Progenitor cell of endocrine pancreas (in vitro differentiated cells): Measurements from ENCODE around the gene ITGB5. TPM values are rescaled to one million over a fixed set of nuclear protein-coding genes. Genes with fewer than 3 reads are reported as not detected.

Experiments used
- DNase-seq: peaks from one replicate; pipeline ENCODE4 v3.0.0; 2021; ENCODE audit warnings: low spot score; ENCODE audit not compliant: unreplicated experiment
- H3K27ac Mint-ChIP-seq: 2 replicates; pipeline ENCODE4 v1.8.0; 2021; ENCODE audit warnings: mild to moderate bottlenecking, moderate library complexity, mixed read lengths
- H3K27me3 Mint-ChIP-seq: 2 replicates; pipeline ENCODE4 v1.8.0; 2021; ENCODE audit warnings: mixed read lengths
- H3K36me3 Mint-ChIP-seq: 2 replicates; pipeline ENCODE4 v1.8.0; 2022; ENCODE audit warnings: mixed read lengths; ENCODE audit not compliant: insufficient read depth
- H3K4me1 Mint-ChIP-seq: 2 replicates; pipeline ENCODE4 v1.8.0; 2021; ENCODE audit warnings: low read depth, mixed read lengths
- H3K4me3 Mint-ChIP-seq: 2 replicates; pipeline ENCODE4 v1.8.0; 2021; ENCODE audit warnings: low read depth, mild to moderate bottlenecking, moderate library complexity, mixed read lengths
- H3K9me3 Mint-ChIP-seq: 2 replicates; pipeline ENCODE4 v1.8.0; 2021; ENCODE audit warnings: low read depth, mixed read lengths
- microRNA-seq: library from miRNA; unstranded; fragments of <30 nt; microRNA quantifications from one replicate; pipeline ENCODE4 v1.1.0, GENCODE V29; 2020; ENCODE audit warnings: borderline number of aligned reads; ENCODE audit not compliant: unreplicated experiment
- total RNA-seq: library from RNA; stranded (reverse); gene quantifications from 2 replicates; pipeline ENCODE4 v1.2.1, GENCODE V29; 2021
- TF ChIP-seq, protein P1 (sequence below): fragments of 200-600 bp; sonication (generic); IDR thresholded peaks from one replicate; pipeline ENCODE4 v1.5.0; 2021; ENCODE audit warnings: antibody characterized with exemption, mild to moderate bottlenecking; ENCODE audit not compliant: unreplicated experiment

ITGB5 gene
- total RNA-seq, 1 donor from 2014 or later: 58.8 TPM

DNA sequence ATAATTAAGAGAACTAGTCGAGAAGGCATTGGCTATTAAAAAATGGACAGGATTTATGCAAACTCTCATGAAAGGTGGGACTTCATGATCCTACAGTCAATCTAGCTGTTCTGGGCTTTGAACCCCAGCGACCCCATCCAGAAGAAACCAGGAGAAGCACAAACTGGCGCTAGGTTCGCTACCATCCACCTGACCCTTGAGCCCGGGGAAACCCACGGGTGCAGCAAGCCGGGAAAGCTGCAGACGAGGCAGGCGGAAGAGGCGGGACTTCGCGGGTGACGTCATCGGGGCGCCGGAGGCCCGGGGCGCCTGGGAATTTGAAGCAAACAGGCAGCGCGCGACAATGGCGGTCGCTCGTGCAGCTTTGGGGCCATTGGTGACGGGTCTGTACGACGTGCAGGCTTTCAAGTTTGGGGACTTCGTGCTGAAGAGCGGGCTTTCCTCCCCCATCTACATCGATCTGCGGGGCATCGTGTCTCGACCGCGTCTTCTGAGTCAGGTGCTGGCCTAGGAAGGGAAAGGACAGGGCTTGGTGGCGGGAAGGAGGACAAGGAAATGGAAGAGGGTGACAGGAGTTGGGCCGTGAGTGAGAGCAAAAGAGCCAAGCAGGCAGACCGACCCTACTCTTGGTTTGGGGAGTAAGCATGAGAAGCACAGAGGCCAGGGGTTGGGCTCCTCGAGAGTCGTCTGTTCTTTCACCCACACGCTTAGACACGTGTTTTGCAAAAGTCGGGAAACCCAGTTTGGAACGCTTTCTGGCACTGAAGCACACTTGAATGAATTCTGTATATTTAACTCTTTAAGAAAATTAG is 156.8 kb downstream of the ITGB5 start, which contains the start of gene UMPS:
TSS of gene UMPS (plus strand) at position 324 of the 812 bp plus-strand sequence. CDS start at position 344, 20 bp downstream.
- DNase-seq: peak; percentile 81
- TF ChIP-seq, protein P1, sequence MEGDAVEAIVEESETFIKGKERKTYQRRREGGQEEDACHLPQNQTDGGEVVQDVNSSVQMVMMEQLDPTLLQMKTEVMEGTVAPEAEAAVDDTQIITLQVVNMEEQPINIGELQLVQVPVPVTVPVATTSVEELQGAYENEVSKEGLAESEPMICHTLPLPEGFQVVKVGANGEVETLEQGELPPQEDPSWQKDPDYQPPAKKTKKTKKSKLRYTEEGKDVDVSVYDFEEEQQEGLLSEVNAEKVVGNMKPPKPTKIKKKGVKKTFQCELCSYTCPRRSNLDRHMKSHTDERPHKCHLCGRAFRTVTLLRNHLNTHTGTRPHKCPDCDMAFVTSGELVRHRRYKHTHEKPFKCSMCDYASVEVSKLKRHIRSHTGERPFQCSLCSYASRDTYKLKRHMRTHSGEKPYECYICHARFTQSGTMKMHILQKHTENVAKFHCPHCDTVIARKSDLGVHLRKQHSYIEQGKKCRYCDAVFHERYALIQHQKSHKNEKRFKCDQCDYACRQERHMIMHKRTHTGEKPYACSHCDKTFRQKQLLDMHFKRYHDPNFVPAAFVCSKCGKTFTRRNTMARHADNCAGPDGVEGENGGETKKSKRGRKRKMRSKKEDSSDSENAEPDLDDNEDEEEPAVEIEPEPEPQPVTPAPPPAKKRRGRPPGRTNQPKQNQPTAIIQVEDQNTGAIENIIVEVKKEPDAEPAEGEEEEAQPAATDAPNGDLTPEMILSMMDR: no peak
- H3K27ac Mint-ChIP-seq: peak within 1 kb of the TSS; percentile 99
- no peaks in the 10 kb centered on the region for H3K9me3 Mint-ChIP-seq
- H3K27me3 Mint-ChIP-seq: no peaks in the 10 kb centered on the region
- peaks cover 6% of the 10 kb centered on the region for H3K36me3 Mint-ChIP-seq
- peak within 1 kb of the TSS; percentile 100 for H3K4me3 Mint-ChIP-seq
- H3K4me1 Mint-ChIP-seq: peaks cover 16% of the 10 kb centered on the region

DNA sequence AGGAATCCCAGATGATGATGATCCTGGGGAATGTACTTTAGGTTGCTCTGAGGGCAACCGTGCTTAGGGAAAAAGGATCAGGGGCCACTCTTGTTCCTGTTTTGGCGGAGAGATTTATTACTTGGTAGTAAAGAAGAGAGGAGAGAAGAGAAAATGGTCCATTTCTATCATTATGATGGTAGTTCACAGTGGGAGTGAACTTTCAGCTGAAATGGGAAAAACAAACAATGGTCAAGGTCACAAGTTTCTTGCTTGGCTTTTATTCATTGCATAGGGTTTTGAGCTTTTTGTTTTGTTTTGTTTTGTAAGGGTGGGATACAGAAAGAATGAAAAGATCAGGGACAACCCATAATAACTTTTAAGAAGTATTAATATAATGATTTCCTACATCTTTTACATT is 164.6 kb downstream of the ITGB5 start:
- DNase-seq: no peak
- Mint-ChIP-seq H3K27me3 (no peaks in the 10 kb centered on the region), H3K4me3 (no peak overlapping the region), H3K4me1 (no peaks in the 10 kb centered on the region), H3K27ac (no peak overlapping the region), H3K36me3 (peaks cover 8% of the 10 kb centered on the region), H3K9me3 (no peaks in the 10 kb centered on the region)
- TF ChIP-seq, protein P1: no peak

DNA sequence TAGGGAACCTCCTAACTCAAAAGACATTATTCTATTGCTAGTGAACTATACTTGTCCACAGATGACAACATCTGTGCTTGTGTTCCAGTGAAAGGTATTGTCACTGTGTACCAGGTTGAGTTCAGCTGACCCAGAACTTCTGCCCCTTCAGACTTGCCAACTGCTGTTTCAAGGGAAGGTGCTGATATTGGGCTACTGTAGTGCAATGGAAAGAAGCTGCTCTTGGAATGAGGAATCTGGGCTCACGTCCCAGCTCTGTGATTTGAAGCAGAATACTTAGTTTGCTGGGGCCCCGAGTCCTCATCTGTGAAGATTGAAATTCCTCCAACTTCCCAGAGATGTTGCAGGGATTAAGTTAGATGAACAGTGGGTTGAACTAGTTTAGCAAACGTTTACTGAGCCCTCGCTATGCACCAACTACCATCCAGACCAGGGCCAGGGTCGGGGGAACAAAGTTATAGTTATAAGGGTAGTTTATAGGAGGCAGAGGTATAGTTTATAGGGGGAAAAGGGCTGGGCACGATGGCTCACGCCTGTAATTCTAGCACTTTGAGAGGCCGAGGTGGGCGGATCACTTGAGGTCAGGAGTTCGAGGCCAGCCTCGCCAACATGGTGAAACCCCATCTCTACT is 172.8 kb downstream of the ITGB5 start:
- Mint-ChIP-seq H3K4me1 (no peaks in the 10 kb centered on the region), H3K36me3 (peaks cover 7% of the 10 kb centered on the region), H3K9me3 (no peaks in the 10 kb centered on the region), H3K27ac (no peak overlapping the region), H3K27me3 (no peaks in the 10 kb centered on the region), H3K4me3 (no peak overlapping the region)
- TF ChIP-seq, protein P1: no peak
- no peak for DNase-seq

Small RNAs within 50 kb of the gene (microRNA-seq; reads per million reads assigned to microRNA genes)
- not detected for gene MIR544B

Other genes starting within 250 kb of the ITGB5 start
- gene UMPS, start 156.9 kb downstream of the ITGB5 start, total RNA-seq: 49.0 and 50.3 TPM in 2 replicates
- gene MUC13, start 47.4 kb upstream of the ITGB5 start, total RNA-seq: 0.42 TPM in 1 of 2 replicates, not detected in the other
- 4.1 and 7.2 TPM in 2 replicates for gene HEG1, start 168.6 kb upstream of the ITGB5 start, total RNA-seq